Measurements from ENCODE around the gene MMP10.

MMP10 gene

GRCh38 chr11:102773386-102773785, 7.0 kb downstream of the MMP10 start:
- no peaks in the 10 kb centered on the region for H3K9me3 ChIP-seq (ENCODE audit: control insufficient read depth, low read length)
- H3K18ac ChIP-seq (ENCODE audit: low read depth in 1 of 2, low read length in 2 of 2), result no peak overlapping the region
- no peak overlapping the region for H3K4ac ChIP-seq (ENCODE audit: low read depth in 1 of 2, low read length in 2 of 2)
- no peak overlapping the region for H2BK12ac ChIP-seq (ENCODE audit: low read length in 2 of 2)
- H4K91ac ChIP-seq (ENCODE audit: low read length), result no peak overlapping the region
- no peak overlapping the region for H3K23ac ChIP-seq (ENCODE audit: low read length in 2 of 2)
- no peak overlapping the region for H2BK5ac ChIP-seq (ENCODE audit: low read depth, low read length, poor library complexity, severe bottlenecking)
- no peak for DNase-seq
- H2AK5ac ChIP-seq (ENCODE audit: low read length, severe bottlenecking), result no peak overlapping the region
- no peak overlapping the region for H3K4me3 ChIP-seq (ENCODE audit: insufficient read depth in 1 of 2, low read depth in 1 of 2, low read length in 2 of 2)
- H2BK15ac ChIP-seq (ENCODE audit: low read depth, poor library complexity, severe bottlenecking), result no peak overlapping the region
- H3K79me1 ChIP-seq (replicated peaks; ENCODE audit: low read length, poor library complexity, severe bottlenecking), result no peaks in the 10 kb centered on the region
- no peak overlapping the region for H2BK120ac ChIP-seq (ENCODE audit: low read depth, low read length)
- no peak overlapping the region for H4K8ac ChIP-seq (ENCODE audit: low read length)
- WGBS, result 27% methylated on average over 4 of the region's 4 CpGs
- H3K9ac ChIP-seq (ENCODE audit: low read length), result no peak overlapping the region
- no peaks in the 10 kb centered on the region for H3K36me3 ChIP-seq (ENCODE audit: control insufficient read depth in 1 of 2, insufficient read depth in 2 of 2, low read depth in 1 of 2, low read length in 2 of 2)
- no peak overlapping the region for H2AFZ ChIP-seq (ENCODE audit: low read depth, low read length)
- H3K4me1 ChIP-seq (ENCODE audit: control insufficient read depth, insufficient read depth, low read depth, low read length), result no peaks in the 10 kb centered on the region
- no peak overlapping the region for H3K27ac ChIP-seq (ENCODE audit: low read length, poor library complexity, severe bottlenecking)
- H3K14ac ChIP-seq (ENCODE audit: low read length in 2 of 2), result no peak overlapping the region
- no peaks in the 10 kb centered on the region for H3K27me3 ChIP-seq (ENCODE audit: control insufficient read depth in 1 of 2, insufficient read depth in 1 of 2, low read length in 2 of 2)
- H3K4me2 ChIP-seq (ENCODE audit: low read length, poor library complexity, severe bottlenecking), result no peak overlapping the region

- no peak overlapping the region for H4K8ac ChIP-seq (ENCODE audit: low read length)
- H3K36me3 ChIP-seq (ENCODE audit: control insufficient read depth in 1 of 2, insufficient read depth in 2 of 2, low read depth in 1 of 2, low read length in 2 of 2), result no peaks in the 10 kb centered on the region
- no peak overlapping the region for H2AFZ ChIP-seq (ENCODE audit: low read depth, low read length)
- H2BK15ac ChIP-seq (ENCODE audit: low read depth, poor library complexity, severe bottlenecking), result no peak overlapping the region
- H3K4me2 ChIP-seq (ENCODE audit: low read length, poor library complexity, severe bottlenecking), result no peak overlapping the region
- H3K27me3 ChIP-seq (ENCODE audit: control insufficient read depth in 1 of 2, insufficient read depth in 1 of 2, low read length in 2 of 2), result no peaks in the 10 kb centered on the region
- no peak overlapping the region for H4K91ac ChIP-seq (ENCODE audit: low read length)
- no peaks in the 10 kb centered on the region for H3K9me3 ChIP-seq (ENCODE audit: control insufficient read depth, low read length)
- WGBS, result 0% methylated on average over 1 of the region's 1 CpG
- no peak overlapping the region for H3K18ac ChIP-seq (ENCODE audit: low read depth in 1 of 2, low read length in 2 of 2)
- H3K4me1 ChIP-seq (ENCODE audit: control insufficient read depth, insufficient read depth, low read depth, low read length), result no peaks in the 10 kb centered on the region
- H3K4me3 ChIP-seq (ENCODE audit: insufficient read depth in 1 of 2, low read depth in 1 of 2, low read length in 2 of 2), result no peak overlapping the region
- H3K9ac ChIP-seq (ENCODE audit: low read length), result no peak overlapping the region
- no peak overlapping the region for H2BK5ac ChIP-seq (ENCODE audit: low read depth, low read length, poor library complexity, severe bottlenecking)
- no peak overlapping the region for H3K23ac ChIP-seq (ENCODE audit: low read length in 2 of 2)
- no peak overlapping the region for H3K27ac ChIP-seq (ENCODE audit: low read length, poor library complexity, severe bottlenecking)
- no peak overlapping the region for H3K14ac ChIP-seq (ENCODE audit: low read length in 2 of 2)
- H3K4ac ChIP-seq (ENCODE audit: low read depth in 1 of 2, low read length in 2 of 2), result no peak overlapping the region
- no peaks in the 10 kb centered on the region for H3K79me1 ChIP-seq (replicated peaks; ENCODE audit: low read length, poor library complexity, severe bottlenecking)
- no peak overlapping the region for H2BK12ac ChIP-seq (ENCODE audit: low read length in 2 of 2)
- no peak overlapping the region for H2BK120ac ChIP-seq (ENCODE audit: low read depth, low read length)
- DNase-seq, result peak; percentile 54
- H2AK5ac ChIP-seq (ENCODE audit: low read length, severe bottlenecking), result no peak overlapping the region
These were observed 9.1 kb downstream of the MMP10 start for GRCh38 chr11:102771351-102771750.

- no peak overlapping the region for H3K4me2 ChIP-seq (ENCODE audit: low read length, poor library complexity, severe bottlenecking)
- H3K18ac ChIP-seq (ENCODE audit: low read depth in 1 of 2, low read length in 2 of 2), result no peak overlapping the region
- H3K9me3 ChIP-seq (ENCODE audit: control insufficient read depth, low read length), result no peaks in the 10 kb centered on the region
- no peak overlapping the region for H3K9ac ChIP-seq (ENCODE audit: low read length)
- H3K14ac ChIP-seq (ENCODE audit: low read length in 2 of 2), result no peak overlapping the region
- no peak for DNase-seq
- no peaks in the 10 kb centered on the region for H3K4me1 ChIP-seq (ENCODE audit: control insufficient read depth, insufficient read depth, low read depth, low read length)
- no peak overlapping the region for H2AFZ ChIP-seq (ENCODE audit: low read depth, low read length)
- no peak overlapping the region for H2BK12ac ChIP-seq (ENCODE audit: low read length in 2 of 2)
- no peak overlapping the region for H2BK5ac ChIP-seq (ENCODE audit: low read depth, low read length, poor library complexity, severe bottlenecking)
- no peaks in the 10 kb centered on the region for H3K79me1 ChIP-seq (replicated peaks; ENCODE audit: low read length, poor library complexity, severe bottlenecking)
- H3K4me3 ChIP-seq (ENCODE audit: insufficient read depth in 1 of 2, low read depth in 1 of 2, low read length in 2 of 2), result no peak overlapping the region
- no peak overlapping the region for H3K27ac ChIP-seq (ENCODE audit: low read length, poor library complexity, severe bottlenecking)
- H3K27me3 ChIP-seq (ENCODE audit: control insufficient read depth in 1 of 2, insufficient read depth in 1 of 2, low read length in 2 of 2), result no peaks in the 10 kb centered on the region
- H2AK5ac ChIP-seq (ENCODE audit: low read length, severe bottlenecking), result no peak overlapping the region
- H2BK15ac ChIP-seq (ENCODE audit: low read depth, poor library complexity, severe bottlenecking), result no peak overlapping the region
- H2BK120ac ChIP-seq (ENCODE audit: low read depth, low read length), result no peak overlapping the region
- H3K4ac ChIP-seq (ENCODE audit: low read depth in 1 of 2, low read length in 2 of 2), result no peak overlapping the region
- no peaks in the 10 kb centered on the region for H3K36me3 ChIP-seq (ENCODE audit: control insufficient read depth in 1 of 2, insufficient read depth in 2 of 2, low read depth in 1 of 2, low read length in 2 of 2)
- no peak overlapping the region for H3K23ac ChIP-seq (ENCODE audit: low read length in 2 of 2)
- no peak overlapping the region for H4K8ac ChIP-seq (ENCODE audit: low read length)
- H4K91ac ChIP-seq (ENCODE audit: low read length), result no peak overlapping the region
These were observed 10.2 kb downstream of the MMP10 start for GRCh38 chr11:102770191-102770590.

GRCh38 chr11:102767800-102768199, 12.6 kb downstream of the MMP10 start:
- H3K18ac ChIP-seq (ENCODE audit: low read depth in 1 of 2, low read length in 2 of 2), result no peak overlapping the region
- no peaks in the 10 kb centered on the region for H3K79me1 ChIP-seq (replicated peaks; ENCODE audit: low read length, poor library complexity, severe bottlenecking)
- H4K8ac ChIP-seq (ENCODE audit: low read length), result no peak overlapping the region
- no peak overlapping the region for H3K9ac ChIP-seq (ENCODE audit: low read length)
- no peak overlapping the region for H2AK5ac ChIP-seq (ENCODE audit: low read length, severe bottlenecking)
- H3K27me3 ChIP-seq (ENCODE audit: control insufficient read depth in 1 of 2, insufficient read depth in 1 of 2, low read length in 2 of 2), result no peaks in the 10 kb centered on the region
- H4K91ac ChIP-seq (ENCODE audit: low read length), result no peak overlapping the region
- no peaks in the 10 kb centered on the region for H3K9me3 ChIP-seq (ENCODE audit: control insufficient read depth, low read length)
- H2BK12ac ChIP-seq (ENCODE audit: low read length in 2 of 2), result no peak overlapping the region
- H2BK15ac ChIP-seq (ENCODE audit: low read depth, poor library complexity, severe bottlenecking), result no peak overlapping the region
- DNase-seq, result no peak
- H2BK5ac ChIP-seq (ENCODE audit: low read depth, low read length, poor library complexity, severe bottlenecking), result no peak overlapping the region
- H3K4me1 ChIP-seq (ENCODE audit: control insufficient read depth, insufficient read depth, low read depth, low read length), result peaks cover 1% of the 10 kb centered on the region
- H3K4me3 ChIP-seq (ENCODE audit: insufficient read depth in 1 of 2, low read depth in 1 of 2, low read length in 2 of 2), result no peak overlapping the region
- H2AFZ ChIP-seq (ENCODE audit: low read depth, low read length), result no peak overlapping the region
- no peak overlapping the region for H3K4ac ChIP-seq (ENCODE audit: low read depth in 1 of 2, low read length in 2 of 2)
- no peak overlapping the region for H3K23ac ChIP-seq (ENCODE audit: low read length in 2 of 2)
- 98% methylated on average over 13 of the region's 18 CpGs for WGBS
- no peak overlapping the region for H3K27ac ChIP-seq (ENCODE audit: low read length, poor library complexity, severe bottlenecking)
- no peak overlapping the region for H3K4me2 ChIP-seq (ENCODE audit: low read length, poor library complexity, severe bottlenecking)
- no peak overlapping the region for H2BK120ac ChIP-seq (ENCODE audit: low read depth, low read length)
- H3K14ac ChIP-seq (ENCODE audit: low read length in 2 of 2), result no peak overlapping the region
- no peaks in the 10 kb centered on the region for H3K36me3 ChIP-seq (ENCODE audit: control insufficient read depth in 1 of 2, insufficient read depth in 2 of 2, low read depth in 1 of 2, low read length in 2 of 2)
